Measurements from ENCODE around the gene BMP8A. TPM values are rescaled to one million over a fixed set of nuclear protein-coding genes. Genes with fewer than 3 reads are reported as not detected.
"Not testable (repeated sequence)": the region's sequence is repeated elsewhere in the genome, so short reads cannot be mapped to it uniquely, and the experiment has no call there.

Gene BMP8A
- polyA plus RNA-seq, 2 of the 4 experiments (the other 2 are of a cell fraction): 0.13 TPM; not detected in 1

DNA sequence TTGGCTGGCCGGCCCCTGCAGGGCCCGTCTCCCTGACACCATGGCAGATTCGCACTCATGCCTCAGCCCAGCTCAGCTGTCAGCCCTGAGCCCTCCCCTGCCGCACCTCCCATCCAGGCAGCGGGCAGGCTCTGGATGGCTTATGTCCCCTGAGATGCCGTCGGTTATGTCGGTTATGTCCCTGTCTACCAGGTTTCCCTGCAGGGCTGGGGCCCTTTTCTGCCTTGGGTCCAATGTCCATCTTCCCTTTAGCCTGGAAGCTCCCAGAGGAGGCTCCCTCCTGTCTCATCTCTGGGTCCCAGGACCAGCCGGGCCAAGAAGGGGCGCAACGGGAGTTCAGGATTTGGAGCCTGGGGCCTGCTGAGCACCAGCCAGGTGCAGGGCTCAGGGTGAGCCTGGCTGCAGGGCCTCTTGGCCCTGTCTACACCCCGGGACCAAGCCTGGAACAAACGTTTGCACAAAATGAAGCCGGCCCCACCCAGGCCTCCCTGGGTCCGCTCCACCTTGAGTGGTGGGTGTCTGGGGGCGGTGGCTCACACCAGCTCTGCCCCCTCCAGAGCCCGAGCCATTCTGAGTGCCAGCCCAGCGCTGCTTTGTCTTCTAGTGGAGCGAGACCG lies 19.2 kb downstream of the BMP8A start:
- WGBS (ENCODE audit: missing lambda C conversion rate): 81% methylated on average over 7 of the region's 20 CpGs
- DNase-seq (ENCODE audit: low read depth in 1 of 2, low spot score in 1 of 2); H3K9me3 ChIP-seq; CTCF ChIA-PET; FAIRE-seq; POLR2A ChIA-PET; H3K4me3 ChIP-seq; H3K4me2 ChIP-seq; H3K4me1 ChIP-seq; H3K27ac ChIP-seq; ATAC-seq: not testable (repeated sequence)

- FAIRE-seq; H3K4me3 ChIP-seq; H3K4me1 ChIP-seq; CTCF ChIA-PET; H3K4me2 ChIP-seq; POLR2A ChIA-PET; H3K27ac ChIP-seq; ATAC-seq; DNase-seq (ENCODE audit: low read depth in 1 of 2, low spot score in 1 of 2); H3K9me3 ChIP-seq: not testable (repeated sequence)
- whole genome bisulfite sequencing (ENCODE audit: missing lambda C conversion rate): no CpG with 5 or more reads among the region's 13 CpGs
These were observed 20.0 kb downstream of the BMP8A start for GRCh38 chr1:39511477-39511876.

DNA sequence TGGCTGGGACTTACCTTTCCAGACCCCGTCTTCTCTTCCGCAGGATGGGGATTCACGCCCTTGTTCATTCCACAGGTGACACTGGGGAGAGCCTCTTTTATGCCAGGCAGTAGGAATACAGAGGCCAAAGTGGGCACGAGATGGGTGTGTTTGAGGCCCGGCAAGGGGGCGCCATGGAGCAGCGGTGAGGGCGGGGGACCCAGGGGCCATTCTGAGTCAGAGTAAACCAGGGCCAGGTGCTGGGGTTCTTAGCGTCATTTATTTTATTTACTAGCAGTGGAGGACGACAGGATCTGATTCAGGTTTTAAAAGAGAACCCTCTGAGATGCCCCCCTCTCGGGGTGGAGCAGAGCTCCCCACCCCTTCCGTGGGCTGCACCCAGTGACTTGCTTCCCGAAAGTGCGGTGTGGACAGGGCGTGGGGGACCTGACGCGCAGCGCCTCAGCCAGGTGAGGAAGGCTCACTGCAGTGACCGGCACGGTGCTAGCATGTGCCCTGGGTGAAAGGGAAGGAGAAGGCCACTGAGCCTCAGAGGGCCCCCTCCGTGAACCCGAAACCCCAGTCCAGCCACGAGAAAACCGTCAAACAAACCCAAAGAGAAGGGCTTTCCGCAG lies 20.9 kb downstream of the BMP8A start:
- H3K4me2 ChIP-seq; H3K27ac ChIP-seq; H3K4me1 ChIP-seq; DNase-seq (ENCODE audit: low read depth in 1 of 2, low spot score in 1 of 2); CTCF ChIA-PET; H3K4me3 ChIP-seq; FAIRE-seq; POLR2A ChIA-PET; H3K9me3 ChIP-seq: not testable (repeated sequence)
- WGBS (ENCODE audit: missing lambda C conversion rate): 71% methylated on average over 4 of the region's 25 CpGs
- peak in 1 of 2 experiments; percentile 63; a peak in 3 of 6 replicates for ATAC-seq

GRCh38 chr1:39514710-39515124 lies 23.3 kb downstream of the BMP8A start:
- FAIRE-seq; H3K4me3 ChIP-seq; CTCF ChIA-PET; H3K4me2 ChIP-seq; H3K4me1 ChIP-seq; H3K9me3 ChIP-seq; POLR2A ChIA-PET; ATAC-seq; DNase-seq (ENCODE audit: low read depth in 1 of 2, low spot score in 1 of 2); H3K27ac ChIP-seq: not testable (repeated sequence)
- no CpG with 5 or more reads among the region's 46 CpGs for WGBS (ENCODE audit: missing lambda C conversion rate)

DNA sequence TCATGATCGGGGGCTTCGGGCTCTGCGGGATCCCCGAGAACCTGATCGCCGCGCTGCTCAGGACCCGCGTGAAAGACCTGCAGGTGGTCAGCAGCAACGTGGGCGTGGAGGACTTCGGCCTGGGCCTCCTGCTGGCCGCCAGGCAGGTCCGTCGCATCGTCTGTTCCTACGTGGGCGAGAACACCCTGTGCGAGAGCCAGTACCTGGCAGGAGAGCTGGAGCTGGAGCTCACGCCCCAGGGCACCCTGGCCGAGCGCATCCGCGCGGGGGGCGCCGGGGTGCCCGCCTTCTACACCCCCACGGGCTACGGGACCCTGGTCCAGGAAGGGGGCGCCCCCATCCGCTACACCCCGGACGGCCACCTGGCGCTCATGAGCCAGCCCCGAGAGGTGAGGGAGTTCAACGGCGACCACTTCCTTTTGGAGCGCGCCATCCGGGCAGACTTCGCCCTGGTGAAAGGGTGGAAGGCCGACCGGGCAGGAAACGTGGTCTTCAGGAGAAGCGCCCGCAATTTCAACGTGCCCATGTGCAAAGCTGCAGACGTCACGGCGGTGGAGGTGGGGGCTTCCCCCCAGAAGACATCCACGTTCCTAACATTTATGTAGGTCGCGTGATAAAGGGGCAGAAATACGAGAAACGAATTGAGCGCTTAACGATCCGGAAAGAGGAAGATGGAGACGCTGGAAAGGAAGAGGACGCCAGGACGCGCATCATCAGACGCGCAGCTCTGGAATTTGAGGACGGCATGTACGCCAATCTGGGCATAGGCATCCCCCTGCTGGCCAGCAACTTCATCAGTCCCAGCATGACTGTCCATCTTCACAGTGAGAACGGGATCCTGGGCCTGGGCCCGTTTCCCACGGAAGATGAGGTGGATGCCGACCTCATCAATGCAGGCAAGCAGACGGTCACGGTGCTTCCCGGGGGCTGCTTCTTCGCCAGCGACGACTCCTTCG lies 24.0 kb downstream of the BMP8A start:
- H3K4me1 ChIP-seq; CTCF ChIA-PET; POLR2A ChIA-PET; FAIRE-seq; H3K9me3 ChIP-seq; DNase-seq (ENCODE audit: low read depth in 1 of 2, low spot score in 1 of 2): not testable (repeated sequence)
- H3K4me2 ChIP-seq: peak overlapping the region; percentile 57; the same call in 1 of the 3 replicates
- peak overlapping the region in 1 of 2 experiments; percentile 66; a peak in 1 of 6 replicates for H3K27ac ChIP-seq
- 8% methylated on average over 12 of the region's 78 CpGs for WGBS (ENCODE audit: missing lambda C conversion rate)
- peak overlapping the region; percentile 39 for H3K4me3 ChIP-seq
- ATAC-seq: peak; percentile 75 to 89

GRCh38 chr1:39516841-39517240 lies 25.4 kb downstream of the BMP8A start:
- POLR2A ChIA-PET; DNase-seq (ENCODE audit: low read depth in 1 of 2, low spot score in 1 of 2): not testable (repeated sequence)

GRCh38 chr1:39517936-39518335 lies 26.5 kb downstream of the BMP8A start:
- DNase-seq (ENCODE audit: low read depth in 1 of 2, low spot score in 1 of 2); ATAC-seq; H3K9me3 ChIP-seq; POLR2A ChIA-PET; FAIRE-seq; H3K27ac ChIP-seq; H3K4me2 ChIP-seq; CTCF ChIA-PET; H3K4me3 ChIP-seq; H3K4me1 ChIP-seq: not testable (repeated sequence)
- 97% methylated on average over 5 of the region's 7 CpGs for WGBS (ENCODE audit: missing lambda C conversion rate)

More at GRCh38 chr1:39516841-39517240, 25.4 kb downstream of the BMP8A start:
- H3K4me1 ChIP-seq, H3K9me3 ChIP-seq, H3K4me2 ChIP-seq, ATAC-seq, H3K4me3 ChIP-seq, H3K27ac ChIP-seq, CTCF ChIA-PET, FAIRE-seq: not testable (repeated sequence)
- WGBS (ENCODE audit: missing lambda C conversion rate): 92% methylated on average over 4 of the region's 4 CpGs

- FAIRE-seq; H3K27ac ChIP-seq; CTCF ChIA-PET; POLR2A ChIA-PET; H3K9me3 ChIP-seq; H3K4me3 ChIP-seq; DNase-seq (ENCODE audit: low read depth in 1 of 2, low spot score in 1 of 2); ATAC-seq; H3K4me2 ChIP-seq; H3K4me1 ChIP-seq: not testable (repeated sequence)
- 78% methylated on average over 1 of the region's 5 CpGs for WGBS (ENCODE audit: missing lambda C conversion rate)
These were observed 27.9 kb downstream of the BMP8A start for GRCh38 chr1:39519376-39519775.

DNA sequence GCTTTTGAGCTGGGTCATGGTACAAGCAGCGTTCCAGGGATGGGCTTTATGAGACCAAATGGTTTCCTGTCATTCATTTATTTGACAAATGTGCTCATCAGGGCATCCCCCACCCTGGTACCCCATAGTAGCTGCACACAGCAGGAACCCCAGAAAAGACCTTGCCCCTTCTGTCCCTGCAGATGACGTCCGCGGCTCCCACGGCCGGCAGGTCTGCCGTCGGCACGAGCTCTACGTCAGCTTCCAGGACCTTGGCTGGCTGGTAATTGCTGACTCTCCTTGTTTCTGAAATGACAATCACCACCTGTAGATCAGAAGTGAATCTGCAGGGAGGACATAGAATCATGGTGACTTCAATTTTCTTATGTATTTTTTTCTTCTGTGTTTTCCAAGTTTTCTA lies 30.8 kb downstream of the BMP8A start:
- CTCF ChIA-PET: not testable (repeated sequence)

More for the DNA sequence above, 30.8 kb downstream of the BMP8A start:
- WGBS (ENCODE audit: missing lambda C conversion rate): 91% methylated on average over 9 of the region's 10 CpGs
- H3K4me3 ChIP-seq; H3K27ac ChIP-seq; DNase-seq (ENCODE audit: low read depth in 1 of 2, low spot score in 1 of 2); ATAC-seq; H3K4me2 ChIP-seq; H3K4me1 ChIP-seq; H3K9me3 ChIP-seq; FAIRE-seq; POLR2A ChIA-PET: not testable (repeated sequence)
